ENCODE measurements around the gene BHLHE23. TPM values are rescaled to one million over a fixed set of nuclear protein-coding genes. Genes with fewer than 3 reads are reported as not detected.

The BHLHE23 gene
- total and polyA plus RNA-seq, 2 donors from 2014 or later: not detected

DNA sequence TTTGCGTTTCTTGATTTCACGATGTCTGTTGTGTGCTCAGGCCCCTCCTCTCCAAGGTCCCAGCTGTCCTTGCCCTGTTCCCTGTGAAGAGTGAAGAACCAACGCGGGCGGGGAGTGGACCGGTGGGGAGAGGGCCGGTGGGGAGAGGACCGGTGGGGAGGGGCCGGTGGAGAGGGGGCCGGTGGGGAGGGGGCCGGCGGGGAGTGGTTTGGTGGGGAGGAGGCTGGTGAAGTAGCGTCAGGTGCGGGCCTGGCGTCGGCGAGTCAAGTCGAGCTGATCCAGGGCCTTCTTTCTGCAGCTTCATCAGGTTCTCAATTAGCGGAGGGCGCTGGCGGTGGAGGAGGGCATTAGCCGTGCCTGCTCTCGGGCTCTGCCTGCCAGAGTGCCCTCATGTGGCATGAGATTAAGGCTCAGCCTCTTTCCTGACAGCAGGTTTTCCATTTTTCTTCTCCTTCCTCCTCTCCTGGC, 21.2 kb upstream of the BHLHE23 start:
- Histone ChIP-seq H3K4me3 (ENCODE audit: low read length in 3 of 3) (no peak overlapping the region), H3K36me3 (ENCODE audit: control insufficient read depth in 2 of 3, insufficient read depth in 3 of 3, low read length in 3 of 3) (no peaks in the 10 kb centered on the region), H3K9me3 (ENCODE audit: control insufficient read depth in 2 of 3, insufficient read depth in 1 of 3, low read length in 3 of 3) (no peaks in the 10 kb centered on the region), H3K4me1 (ENCODE audit: control insufficient read depth in 2 of 3, insufficient read depth in 2 of 3, low read depth in 1 of 3, low read length in 3 of 3) (no peaks in the 10 kb centered on the region), H3K27ac (ENCODE audit: low read depth in 2 of 2, low read length in 2 of 2) (no peak overlapping the region), H3K27me3 (ENCODE audit: control insufficient read depth, insufficient read depth, low read length) (peaks cover 33% of the 10 kb centered on the region), H3K9ac (ENCODE audit: low read length in 3 of 3) (no peak overlapping the region)
- TF ChIP-seq, protein P1, sequence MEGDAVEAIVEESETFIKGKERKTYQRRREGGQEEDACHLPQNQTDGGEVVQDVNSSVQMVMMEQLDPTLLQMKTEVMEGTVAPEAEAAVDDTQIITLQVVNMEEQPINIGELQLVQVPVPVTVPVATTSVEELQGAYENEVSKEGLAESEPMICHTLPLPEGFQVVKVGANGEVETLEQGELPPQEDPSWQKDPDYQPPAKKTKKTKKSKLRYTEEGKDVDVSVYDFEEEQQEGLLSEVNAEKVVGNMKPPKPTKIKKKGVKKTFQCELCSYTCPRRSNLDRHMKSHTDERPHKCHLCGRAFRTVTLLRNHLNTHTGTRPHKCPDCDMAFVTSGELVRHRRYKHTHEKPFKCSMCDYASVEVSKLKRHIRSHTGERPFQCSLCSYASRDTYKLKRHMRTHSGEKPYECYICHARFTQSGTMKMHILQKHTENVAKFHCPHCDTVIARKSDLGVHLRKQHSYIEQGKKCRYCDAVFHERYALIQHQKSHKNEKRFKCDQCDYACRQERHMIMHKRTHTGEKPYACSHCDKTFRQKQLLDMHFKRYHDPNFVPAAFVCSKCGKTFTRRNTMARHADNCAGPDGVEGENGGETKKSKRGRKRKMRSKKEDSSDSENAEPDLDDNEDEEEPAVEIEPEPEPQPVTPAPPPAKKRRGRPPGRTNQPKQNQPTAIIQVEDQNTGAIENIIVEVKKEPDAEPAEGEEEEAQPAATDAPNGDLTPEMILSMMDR (IDR thresholded peaks at IDR 0.05; ENCODE audit: borderline replicate concordance, extremely low read depth, insufficient read depth): no peak
- intact Hi-C loops (cut with DNase I): no loop called here
- no peak for FAIRE-seq
- DNase-seq: peak; percentile 39 to 73 (median 57)

GRCh38 chr20:63027221-63027921, 20.6 kb upstream of the BHLHE23 start:
- FAIRE-seq (no peak), DNase-seq (peak in 1 of 5 donors; percentile 51)
- intact Hi-C loops (cut with DNase I): no loop called here
- no peaks in the 10 kb centered on the region for H3K9me3 ChIP-seq (ENCODE audit: control insufficient read depth in 2 of 3, insufficient read depth in 1 of 3, low read length in 3 of 3)
- no peak overlapping the region for H3K4me3 ChIP-seq (ENCODE audit: low read length in 3 of 3)
- no peaks in the 10 kb centered on the region for H3K36me3 ChIP-seq (ENCODE audit: control insufficient read depth in 2 of 3, insufficient read depth in 3 of 3, low read length in 3 of 3)
- no peak overlapping the region for H3K9ac ChIP-seq (ENCODE audit: low read length in 3 of 3)
- TF ChIP-seq, protein P1 (IDR thresholded peaks at IDR 0.05; ENCODE audit: borderline replicate concordance, extremely low read depth, insufficient read depth): no peak
- no peak overlapping the region for H3K27ac ChIP-seq (ENCODE audit: low read depth in 2 of 2, low read length in 2 of 2)
- H3K4me1 ChIP-seq (ENCODE audit: control insufficient read depth in 2 of 3, insufficient read depth in 2 of 3, low read depth in 1 of 3, low read length in 3 of 3): no peaks in the 10 kb centered on the region
- peaks cover 30% of the 10 kb centered on the region for H3K27me3 ChIP-seq (ENCODE audit: control insufficient read depth, insufficient read depth, low read length)

- intact Hi-C loops (cut with DNase I): no loop called here
- H3K36me3 ChIP-seq (ENCODE audit: control insufficient read depth in 2 of 3, insufficient read depth in 3 of 3, low read length in 3 of 3): no peaks in the 10 kb centered on the region
- no peak overlapping the region for H3K27ac ChIP-seq (ENCODE audit: low read depth in 2 of 2, low read length in 2 of 2)
- no peak overlapping the region for H3K4me3 ChIP-seq (ENCODE audit: low read length in 3 of 3)
- DNase-seq (peak in 2 of 5 donors; percentile 41 to 66), FAIRE-seq (no peak)
- no peak overlapping the region for H3K9ac ChIP-seq (ENCODE audit: low read length in 3 of 3)
- no peaks in the 10 kb centered on the region for H3K9me3 ChIP-seq (ENCODE audit: control insufficient read depth in 2 of 3, insufficient read depth in 1 of 3, low read length in 3 of 3)
- H3K27me3 ChIP-seq (ENCODE audit: control insufficient read depth, insufficient read depth, low read length): peaks cover 29% of the 10 kb centered on the region
- H3K4me1 ChIP-seq (ENCODE audit: control insufficient read depth in 2 of 3, insufficient read depth in 2 of 3, low read depth in 1 of 3, low read length in 3 of 3): no peaks in the 10 kb centered on the region
- TF ChIP-seq, protein P1 (IDR thresholded peaks at IDR 0.05; ENCODE audit: borderline replicate concordance, extremely low read depth, insufficient read depth): no peak
These were observed 19.9 kb upstream of the BHLHE23 start for GRCh38 chr20:63026582-63027165.

Measured in kidney (tissue), 14 donors.